ENCODE data around the gene TET1.
"Not testable (repeated sequence)": the region's sequence is repeated elsewhere in the genome, so short reads cannot be mapped to it uniquely, and the experiment has no call there.

TET1 gene

GRCh38 chr10:68564712-68565111 lies 4.6 kb downstream of the TET1 start:
- DNase-seq (ENCODE audit: low read depth): no peak

- DNase-seq (ENCODE audit: low read depth): no peak
Observed at GRCh38 chr10:68565658-68566057, 5.5 kb downstream of the TET1 start.

GRCh38 chr10:68566351-68566750 lies 6.2 kb downstream of the TET1 start:
- no peak for DNase-seq (ENCODE audit: low read depth)

- no peak for DNase-seq (ENCODE audit: low read depth)
Observed at GRCh38 chr10:68566955-68567354, 6.8 kb downstream of the TET1 start.

- DNase-seq (ENCODE audit: low read depth): no peak
Observed at GRCh38 chr10:68572151-68572550, 12.0 kb downstream of the TET1 start.

GRCh38 chr10:68574051-68574450 lies 13.9 kb downstream of the TET1 start:
- no peak for DNase-seq (ENCODE audit: low read depth)

- DNase-seq (ENCODE audit: low read depth): no peak
Observed at GRCh38 chr10:68576118-68576517, 16.0 kb downstream of the TET1 start.

GRCh38 chr10:68578974-68579373 lies 18.8 kb downstream of the TET1 start:
- no peak for DNase-seq (ENCODE audit: low read depth)

- not testable (repeated sequence) for DNase-seq (ENCODE audit: low read depth)
Observed at GRCh38 chr10:68584187-68584586, 24.1 kb downstream of the TET1 start.

GRCh38 chr10:68586606-68587305 lies 26.6 kb downstream of the TET1 start:
- no peak for DNase-seq (ENCODE audit: low read depth)

GRCh38 chr10:68594405-68594804 lies 34.3 kb downstream of the TET1 start:
- no peak for DNase-seq (ENCODE audit: low read depth)

GRCh38 chr10:68595513-68595912 lies 35.4 kb downstream of the TET1 start:
- DNase-seq (ENCODE audit: low read depth): no peak

GRCh38 chr10:68597407-68597806 lies 37.3 kb downstream of the TET1 start:
- DNase-seq (ENCODE audit: low read depth): no peak

- no peak for DNase-seq (ENCODE audit: low read depth)
Observed at GRCh38 chr10:68598978-68599770, 39.0 kb downstream of the TET1 start.

GRCh38 chr10:68599771-68600040 lies 39.6 kb downstream of the TET1 start:
- no peak for DNase-seq (ENCODE audit: low read depth)

- DNase-seq (ENCODE audit: low read depth): peak; percentile 0
Observed at GRCh38 chr10:68600041-68600778, 40.1 kb downstream of the TET1 start.

- DNase-seq (ENCODE audit: low read depth): no peak
Observed at GRCh38 chr10:68601501-68602265, 41.5 kb downstream of the TET1 start.

GRCh38 chr10:68602434-68602833 lies 42.3 kb downstream of the TET1 start:
- no peak for DNase-seq (ENCODE audit: low read depth)

GRCh38 chr10:68603766-68604165 lies 43.6 kb downstream of the TET1 start:
- no peak for DNase-seq (ENCODE audit: low read depth)

GRCh38 chr10:68604441-68604840 lies 44.3 kb downstream of the TET1 start:
- DNase-seq (ENCODE audit: low read depth): no peak

- no peak for DNase-seq (ENCODE audit: low read depth)
Observed at GRCh38 chr10:68606918-68607317, 46.8 kb downstream of the TET1 start.

GRCh38 chr10:68610023-68610422 lies 49.9 kb downstream of the TET1 start:
- DNase-seq (ENCODE audit: low read depth): not testable (repeated sequence)

All from stimulated activated CD8-positive, alpha-beta memory T cell treated with anti-CD3 and anti-CD28 coated beads, Interleukin-15, amount 100 ng/mL, for 1 hour (primary cell).